ENCODE results near the gene KLK6. TPM values are rescaled to one million over a fixed set of nuclear protein-coding genes. Genes with fewer than 3 reads are reported as not detected.
"Not testable (repeated sequence)": the region's sequence is repeated elsewhere in the genome, so short reads cannot be mapped to it uniquely, and the experiment has no call there.

KLK6 gene
- total RNA-seq, 1 donor from 2014 or later, result not detected

GRCh38 chr19:50992666-50993035 lies 23.3 kb upstream of the KLK6 start:
- no peak for DNase-seq (ENCODE audit: low read depth in 2 of 2)

GRCh38 chr19:50984416-50984815 lies 15.0 kb upstream of the KLK6 start:
- DNase-seq (ENCODE audit: low read depth in 2 of 2), result not testable (repeated sequence)

- DNase-seq (ENCODE audit: low read depth in 2 of 2), result no peak
Observed at GRCh38 chr19:50983625-50984292, 14.4 kb upstream of the KLK6 start, which contains the start of gene KLK7. KLK7 (minus strand) TSS chr19:50983917; CDS start chr19:50982399, 1,518 bp downstream.

- DNase-seq (ENCODE audit: low read depth in 2 of 2), result no peak
Observed at GRCh38 chr19:50982186-50982585, 12.8 kb upstream of the KLK6 start.

- no peak for DNase-seq (ENCODE audit: low read depth in 2 of 2)
Observed at GRCh38 chr19:50981587-50982146, 12.3 kb upstream of the KLK6 start.

- no peak for DNase-seq (ENCODE audit: low read depth in 2 of 2)
Observed at GRCh38 chr19:50980208-50980607, 10.8 kb upstream of the KLK6 start.

GRCh38 chr19:50979758-50980157 lies 10.4 kb upstream of the KLK6 start:
- no peak for DNase-seq (ENCODE audit: low read depth in 2 of 2)

GRCh38 chr19:50978772-50979390 lies 9.5 kb upstream of the KLK6 start:
- DNase-seq (ENCODE audit: low read depth in 2 of 2), result no peak

- no peak for DNase-seq (ENCODE audit: low read depth in 2 of 2)
Observed at GRCh38 chr19:50977626-50978025, 8.2 kb upstream of the KLK6 start.

- DNase-seq (ENCODE audit: low read depth in 2 of 2), result no peak
Observed at GRCh38 chr19:50975766-50976165, 6.4 kb upstream of the KLK6 start.

GRCh38 chr19:50974702-50975556 lies 5.5 kb upstream of the KLK6 start:
- no peak for DNase-seq (ENCODE audit: low read depth in 2 of 2)

- DNase-seq (ENCODE audit: low read depth in 2 of 2), result no peak
Observed at GRCh38 chr19:50972795-50973376, 3.5 kb upstream of the KLK6 start.

- DNase-seq (ENCODE audit: low read depth in 2 of 2), result not testable (repeated sequence)
Observed at GRCh38 chr19:50969810-50970209, 419 bp upstream of the KLK6 start.

GRCh38 chr19:50968716-50969412 lies 527 bp downstream of the KLK6 start:
- no peak for DNase-seq (ENCODE audit: low read depth in 2 of 2)

GRCh38 chr19:50967929-50968715 lies 1.3 kb downstream of the KLK6 start:
- DNase-seq (ENCODE audit: low read depth in 2 of 2), result no peak

- no peak for DNase-seq (ENCODE audit: low read depth in 2 of 2)
Observed at GRCh38 chr19:50964266-50964665, 5.1 kb downstream of the KLK6 start.

GRCh38 chr19:50963381-50963780 lies 6.0 kb downstream of the KLK6 start:
- DNase-seq (ENCODE audit: low read depth in 2 of 2), result no peak

- no peak for DNase-seq (ENCODE audit: low read depth in 2 of 2)
Observed at GRCh38 chr19:50962245-50962644, 7.1 kb downstream of the KLK6 start.

GRCh38 chr19:50959731-50960500 lies 9.5 kb downstream of the KLK6 start:
- no peak for DNase-seq (ENCODE audit: low read depth in 2 of 2)

- DNase-seq (ENCODE audit: low read depth in 2 of 2), result no peak
Observed at GRCh38 chr19:50957587-50957986, 11.8 kb downstream of the KLK6 start.

Measured in dermis microvascular lymphatic vessel endothelial cell (primary cell).